Activated naive CD8-positive, alpha-beta T cell (primary cell): Measurements from ENCODE around the gene MEN1.
A peak's percentile ranks its signal among the peaks of the same experiment; 100 is the strongest.

Source experiments
- H3K27ac Mint-ChIP-seq: one replicate; pipeline ENCODE4 v1.8.0; 2021; ENCODE audit warnings: mixed read lengths
- H3K27me3 Mint-ChIP-seq: one replicate; pipeline ENCODE4 v1.8.0; 2021; ENCODE audit warnings: mixed read lengths
- H3K36me3 Mint-ChIP-seq: one replicate; pipeline ENCODE4 v1.8.0; 2021; ENCODE audit warnings: mixed read lengths
- H3K4me1 Mint-ChIP-seq: one replicate; pipeline ENCODE4 v1.8.0; 2021; ENCODE audit warnings: low read depth, mixed read lengths
- H3K4me3 Mint-ChIP-seq: one replicate; pipeline ENCODE4 v1.8.0; 2021; ENCODE audit warnings: mild to moderate bottlenecking, mixed read lengths
- H3K9me3 Mint-ChIP-seq: one replicate; pipeline ENCODE4 v1.8.0; 2021; ENCODE audit warnings: low read depth, mixed read lengths

MEN1 gene

GRCh38 chr11:64803158-64803845, 7.0 kb downstream of the MEN1 start, which contains the start of gene MAP4K2:
Gene MAP4K2, minus strand, starts transcription at chr11:64803214. Its CDS starts 65 bp downstream, at chr11:64803149.
- Mint-ChIP-seq H3K27me3 (no peaks in the 10 kb centered on the region), H3K36me3 (peaks cover 4% of the 10 kb centered on the region), H3K4me1 (peaks cover 35% of the 10 kb centered on the region), H3K4me3 (peak within 1 kb of the TSS; percentile 89), H3K27ac (peak within 1 kb of the TSS; percentile 89), H3K9me3 (no peaks in the 10 kb centered on the region)

- Mint-ChIP-seq H3K4me3 (peak overlapping the region; percentile 78), H3K27me3 (no peaks in the 10 kb centered on the region), H3K27ac (peak overlapping the region; percentile 76), H3K36me3 (peaks cover 4% of the 10 kb centered on the region), H3K9me3 (no peaks in the 10 kb centered on the region), H3K4me1 (peaks cover 32% of the 10 kb centered on the region)
These were observed 7.8 kb downstream of the MEN1 start for GRCh38 chr11:64802370-64803157.

- H3K27ac Mint-ChIP-seq = peak overlapping the region; percentile 76
- H3K9me3 Mint-ChIP-seq = no peaks in the 10 kb centered on the region
- no peaks in the 10 kb centered on the region for H3K27me3 Mint-ChIP-seq
- H3K36me3 Mint-ChIP-seq = peaks cover under 1% of the 10 kb centered on the region
- peaks cover 28% of the 10 kb centered on the region for H3K4me1 Mint-ChIP-seq
- peak overlapping the region; percentile 78 for H3K4me3 Mint-ChIP-seq
These were observed 8.6 kb downstream of the MEN1 start for GRCh38 chr11:64801561-64802369.

GRCh38 chr11:64801158-64801464, 9.2 kb downstream of the MEN1 start:
- peaks cover 27% of the 10 kb centered on the region for H3K4me1 Mint-ChIP-seq
- H3K4me3 Mint-ChIP-seq = peak overlapping the region; percentile 78
- no peaks in the 10 kb centered on the region for H3K27me3 Mint-ChIP-seq

GRCh38 chr11:64800303-64801157, 9.8 kb downstream of the MEN1 start:
- peaks cover 30% of the 10 kb centered on the region for H3K4me1 Mint-ChIP-seq
- no peaks in the 10 kb centered on the region for H3K36me3 Mint-ChIP-seq
- peak overlapping the region; percentile 78 for H3K4me3 Mint-ChIP-seq
- H3K9me3 Mint-ChIP-seq = no peaks in the 10 kb centered on the region
- no peak overlapping the region for H3K27ac Mint-ChIP-seq
- no peaks in the 10 kb centered on the region for H3K27me3 Mint-ChIP-seq

More at GRCh38 chr11:64801158-64801464, 9.2 kb downstream of the MEN1 start:
- no peaks in the 10 kb centered on the region for H3K36me3 Mint-ChIP-seq
- peak overlapping the region; percentile 10 for H3K27ac Mint-ChIP-seq
- H3K9me3 Mint-ChIP-seq = no peaks in the 10 kb centered on the region

- H3K27me3 Mint-ChIP-seq = no peaks in the 10 kb centered on the region
- no peaks in the 10 kb centered on the region for H3K9me3 Mint-ChIP-seq
- H3K27ac Mint-ChIP-seq = peak overlapping the region; percentile 67
- H3K4me3 Mint-ChIP-seq = no peak overlapping the region
- H3K36me3 Mint-ChIP-seq = no peaks in the 10 kb centered on the region
- peaks cover 33% of the 10 kb centered on the region for H3K4me1 Mint-ChIP-seq
These were observed 10.6 kb downstream of the MEN1 start for GRCh38 chr11:64799623-64800302.

GRCh38 chr11:64799256-64799622, 11.1 kb downstream of the MEN1 start:
- Mint-ChIP-seq H3K9me3 (no peaks in the 10 kb centered on the region), H3K27me3 (no peaks in the 10 kb centered on the region), H3K36me3 (no peaks in the 10 kb centered on the region), H3K27ac (peak overlapping the region; percentile 67), H3K4me1 (peaks cover 37% of the 10 kb centered on the region), H3K4me3 (no peak overlapping the region)

GRCh38 chr11:64796757-64797541, 13.4 kb downstream of the MEN1 start:
- Mint-ChIP-seq H3K27ac (no peak overlapping the region), H3K27me3 (no peaks in the 10 kb centered on the region), H3K36me3 (no peaks in the 10 kb centered on the region), H3K9me3 (no peaks in the 10 kb centered on the region), H3K4me1 (peaks cover 38% of the 10 kb centered on the region), H3K4me3 (no peak overlapping the region)

- H3K36me3 Mint-ChIP-seq = no peaks in the 10 kb centered on the region
- H3K9me3 Mint-ChIP-seq = no peaks in the 10 kb centered on the region
- H3K4me1 Mint-ChIP-seq = peaks cover 32% of the 10 kb centered on the region
- H3K27ac Mint-ChIP-seq = no peak overlapping the region
- H3K27me3 Mint-ChIP-seq = no peaks in the 10 kb centered on the region
- H3K4me3 Mint-ChIP-seq = no peak overlapping the region
These were observed 14.1 kb downstream of the MEN1 start for GRCh38 chr11:64796047-64796756.

- Mint-ChIP-seq H3K27me3 (no peaks in the 10 kb centered on the region), H3K4me3 (no peak overlapping the region), H3K9me3 (no peaks in the 10 kb centered on the region), H3K4me1 (peaks cover 28% of the 10 kb centered on the region), H3K27ac (peak overlapping the region; percentile 91), H3K36me3 (no peaks in the 10 kb centered on the region)
These were observed 15.8 kb downstream of the MEN1 start for GRCh38 chr11:64794526-64794925.

GRCh38 chr11:64793271-64794160, 16.8 kb downstream of the MEN1 start:
- peaks cover 25% of the 10 kb centered on the region for H3K4me1 Mint-ChIP-seq
- no peaks in the 10 kb centered on the region for H3K36me3 Mint-ChIP-seq
- peak overlapping the region; percentile 91 for H3K27ac Mint-ChIP-seq
- no peaks in the 10 kb centered on the region for H3K9me3 Mint-ChIP-seq
- no peak overlapping the region for H3K4me3 Mint-ChIP-seq
- H3K27me3 Mint-ChIP-seq = no peaks in the 10 kb centered on the region

GRCh38 chr11:64792482-64792881, 17.9 kb downstream of the MEN1 start:
- Mint-ChIP-seq H3K4me1 (peaks cover 28% of the 10 kb centered on the region), H3K27me3 (no peaks in the 10 kb centered on the region), H3K36me3 (no peaks in the 10 kb centered on the region), H3K27ac (peak overlapping the region; percentile 46), H3K9me3 (no peaks in the 10 kb centered on the region), H3K4me3 (no peak overlapping the region)
